Activated naive CD4-positive, alpha-beta T cell treated with anti-CD3 and anti-CD28 coated beads, Interleukin-2, amount 50 U/mL, for 24 hours (primary cell): Measurements from ENCODE around the gene CDIP1.

Experiments
- H3K27ac Mint-ChIP-seq: one replicate; pipeline ENCODE4 v1.8.0; 2021; ENCODE audit warnings: mild to moderate bottlenecking, mixed read lengths
- H3K27me3 Mint-ChIP-seq: one replicate; pipeline ENCODE4 v1.8.0; 2021; ENCODE audit warnings: mixed read lengths
- H3K36me3 Mint-ChIP-seq: one replicate; pipeline ENCODE4 v1.8.0; 2021; ENCODE audit warnings: mixed read lengths
- H3K4me1 Mint-ChIP-seq: one replicate; pipeline ENCODE4 v1.8.0; 2021; ENCODE audit warnings: mixed read lengths
- H3K4me3 Mint-ChIP-seq: one replicate; pipeline ENCODE4 v1.8.0; 2021; ENCODE audit warnings: mild to moderate bottlenecking, mixed read lengths
- H3K9me3 Mint-ChIP-seq: one replicate; pipeline ENCODE4 v1.8.0; 2021; ENCODE audit warnings: mixed read lengths

Gene CDIP1

GRCh38 chr16:4494746-4495490 is 43.7 kb downstream of the CDIP1 start:
- no peaks in the 10 kb centered on the region for H3K36me3 Mint-ChIP-seq
- H3K4me1 Mint-ChIP-seq, result peaks cover 88% of the 10 kb centered on the region
- H3K4me3 Mint-ChIP-seq, result no peak overlapping the region
- H3K9me3 Mint-ChIP-seq, result no peaks in the 10 kb centered on the region
- H3K27me3 Mint-ChIP-seq, result no peaks in the 10 kb centered on the region
- H3K27ac Mint-ChIP-seq, result no peak overlapping the region

- Mint-ChIP-seq H3K9me3 (no peaks in the 10 kb centered on the region), H3K27ac (no peak overlapping the region), H3K27me3 (no peaks in the 10 kb centered on the region), H3K4me1 (peaks cover 84% of the 10 kb centered on the region), H3K36me3 (peaks cover 3% of the 10 kb centered on the region), H3K4me3 (no peak overlapping the region)
Measured at GRCh38 chr16:4491898-4492297, 46.7 kb downstream of the CDIP1 start.

- H3K4me3 Mint-ChIP-seq, result no peak overlapping the region
- peak overlapping the region; percentile 95 for H3K27ac Mint-ChIP-seq
- no peaks in the 10 kb centered on the region for H3K9me3 Mint-ChIP-seq
- H3K36me3 Mint-ChIP-seq, result peaks cover 6% of the 10 kb centered on the region
- H3K4me1 Mint-ChIP-seq, result peaks cover 74% of the 10 kb centered on the region
- no peaks in the 10 kb centered on the region for H3K27me3 Mint-ChIP-seq
Measured at GRCh38 chr16:4489030-4489429, 49.5 kb downstream of the CDIP1 start.

- Mint-ChIP-seq H3K9me3 (no peaks in the 10 kb centered on the region), H3K27ac (peak overlapping the region; percentile 95), H3K4me1 (peaks cover 70% of the 10 kb centered on the region), H3K27me3 (no peaks in the 10 kb centered on the region), H3K36me3 (peaks cover 6% of the 10 kb centered on the region), H3K4me3 (peak overlapping the region; percentile 66)
Measured at GRCh38 chr16:4488499-4488967, 50.0 kb downstream of the CDIP1 start.

GRCh38 chr16:4487955-4488498 is 50.5 kb downstream of the CDIP1 start:
- Mint-ChIP-seq H3K27me3 (no peaks in the 10 kb centered on the region), H3K4me1 (peaks cover 69% of the 10 kb centered on the region), H3K36me3 (peaks cover 6% of the 10 kb centered on the region), H3K27ac (peak overlapping the region; percentile 95), H3K9me3 (no peaks in the 10 kb centered on the region), H3K4me3 (peak overlapping the region; percentile 66)

GRCh38 chr16:4486126-4486893 is 52.3 kb downstream of the CDIP1 start:
- Mint-ChIP-seq H3K36me3 (peaks cover 9% of the 10 kb centered on the region), H3K27me3 (no peaks in the 10 kb centered on the region), H3K9me3 (no peaks in the 10 kb centered on the region), H3K4me1 (peaks cover 77% of the 10 kb centered on the region), H3K4me3 (no peak overlapping the region), H3K27ac (peak overlapping the region; percentile 63)

GRCh38 chr16:4481963-4482362 is 56.6 kb downstream of the CDIP1 start:
- peak overlapping the region; percentile 78 for H3K27ac Mint-ChIP-seq
- H3K9me3 Mint-ChIP-seq, result no peaks in the 10 kb centered on the region
- peaks cover 61% of the 10 kb centered on the region for H3K4me1 Mint-ChIP-seq
- H3K4me3 Mint-ChIP-seq, result no peak overlapping the region
- no peaks in the 10 kb centered on the region for H3K27me3 Mint-ChIP-seq
- peaks cover 6% of the 10 kb centered on the region for H3K36me3 Mint-ChIP-seq

- peaks cover 56% of the 10 kb centered on the region for H3K4me1 Mint-ChIP-seq
- H3K36me3 Mint-ChIP-seq, result peaks cover 6% of the 10 kb centered on the region
- no peaks in the 10 kb centered on the region for H3K27me3 Mint-ChIP-seq
- H3K9me3 Mint-ChIP-seq, result no peaks in the 10 kb centered on the region
- H3K4me3 Mint-ChIP-seq, result peak overlapping the region; percentile 47
- peak overlapping the region; percentile 78 for H3K27ac Mint-ChIP-seq
Measured at GRCh38 chr16:4481526-4481925, 57.0 kb downstream of the CDIP1 start.

- Mint-ChIP-seq H3K4me3 (peak overlapping the region; percentile 91), H3K4me1 (peaks cover 54% of the 10 kb centered on the region), H3K9me3 (no peaks in the 10 kb centered on the region), H3K27me3 (no peaks in the 10 kb centered on the region), H3K36me3 (peaks cover 3% of the 10 kb centered on the region), H3K27ac (peak overlapping the region; percentile 77)
Measured at GRCh38 chr16:4477966-4478365, 60.6 kb downstream of the CDIP1 start.

- Mint-ChIP-seq H3K36me3 (no peaks in the 10 kb centered on the region), H3K4me3 (peak within 1 kb of the TSS; percentile 91), H3K4me1 (peaks cover 40% of the 10 kb centered on the region), H3K27me3 (no peaks in the 10 kb centered on the region), H3K27ac (peak within 1 kb of the TSS; percentile 87), H3K9me3 (no peaks in the 10 kb centered on the region)
Measured at GRCh38 chr16:4475880-4476788, 62.4 kb downstream of the CDIP1 start, which contains the start of gene HMOX2. TSS of gene HMOX2 (plus strand) at chr16:4476398. CDS start at chr16:4505525, 29,127 bp downstream.

GRCh38 chr16:4474192-4474961 is 64.2 kb downstream of the CDIP1 start, which contains the start of gene NMRAL1:
TSS of gene NMRAL1 (minus strand) at chr16:4474625. CDS start at chr16:4474132, 493 bp downstream.
- H3K4me1 Mint-ChIP-seq, result peaks cover 38% of the 10 kb centered on the region
- H3K9me3 Mint-ChIP-seq, result no peaks in the 10 kb centered on the region
- no peaks in the 10 kb centered on the region for H3K27me3 Mint-ChIP-seq
- peak within 1 kb of the TSS; percentile 91 for H3K4me3 Mint-ChIP-seq
- no peaks in the 10 kb centered on the region for H3K36me3 Mint-ChIP-seq
- H3K27ac Mint-ChIP-seq, result peak within 1 kb of the TSS; percentile 96

- no peaks in the 10 kb centered on the region for H3K36me3 Mint-ChIP-seq
- H3K9me3 Mint-ChIP-seq, result no peaks in the 10 kb centered on the region
- H3K27ac Mint-ChIP-seq, result no peak overlapping the region
- peaks cover 27% of the 10 kb centered on the region for H3K4me1 Mint-ChIP-seq
- H3K27me3 Mint-ChIP-seq, result no peaks in the 10 kb centered on the region
- peak overlapping the region; percentile 65 for H3K4me3 Mint-ChIP-seq
Measured at GRCh38 chr16:4472880-4473279, 65.7 kb downstream of the CDIP1 start.

GRCh38 chr16:4471869-4472268 is 66.7 kb downstream of the CDIP1 start:
- H3K4me3 Mint-ChIP-seq, result no peak overlapping the region
- peak overlapping the region; percentile 35 for H3K27ac Mint-ChIP-seq
- H3K36me3 Mint-ChIP-seq, result no peaks in the 10 kb centered on the region
- H3K4me1 Mint-ChIP-seq, result peaks cover 23% of the 10 kb centered on the region
- no peaks in the 10 kb centered on the region for H3K9me3 Mint-ChIP-seq
- no peaks in the 10 kb centered on the region for H3K27me3 Mint-ChIP-seq

- Mint-ChIP-seq H3K27me3 (no peaks in the 10 kb centered on the region), H3K4me1 (peaks cover 28% of the 10 kb centered on the region)
Measured at GRCh38 chr16:4468972-4469371, 69.6 kb downstream of the CDIP1 start.

More at GRCh38 chr16:4468972-4469371, 69.6 kb downstream of the CDIP1 start:
- Mint-ChIP-seq H3K36me3 (peaks cover 3% of the 10 kb centered on the region), H3K4me3 (no peak overlapping the region), H3K9me3 (no peaks in the 10 kb centered on the region), H3K27ac (no peak overlapping the region)
